ENCODE measurements around the gene CDK14. TPM values are rescaled to one million over a fixed set of nuclear protein-coding genes. Genes with fewer than 3 reads are reported as not detected.
A peak's percentile ranks its signal among the peaks of the same experiment; 100 is the strongest.

The CDK14 gene
- total RNA-seq, 1 donor from 2014 or later = 1.6 TPM

DNA sequence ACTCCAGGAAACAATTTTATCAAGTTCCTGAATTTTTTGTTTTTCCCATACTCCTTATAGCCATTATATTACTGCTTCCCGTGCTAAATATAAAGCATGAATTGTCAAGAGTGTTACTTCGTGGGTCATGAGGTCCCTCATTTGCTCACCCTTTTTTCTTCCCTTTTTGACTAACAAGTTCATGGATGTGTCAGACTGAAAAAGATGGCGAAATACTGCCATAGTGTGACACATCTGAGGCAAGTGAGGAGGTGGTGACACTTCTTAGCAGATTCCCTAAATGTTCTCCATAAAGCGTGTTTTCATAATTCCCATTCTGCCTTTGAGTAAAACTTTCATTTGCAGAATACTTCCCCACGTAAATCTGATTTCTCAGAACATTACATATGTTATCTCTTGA is 398.5 kb downstream of the CDK14 start:
- DNase-seq (ENCODE audit: low read depth in 2 of 2) = no peak

DNA sequence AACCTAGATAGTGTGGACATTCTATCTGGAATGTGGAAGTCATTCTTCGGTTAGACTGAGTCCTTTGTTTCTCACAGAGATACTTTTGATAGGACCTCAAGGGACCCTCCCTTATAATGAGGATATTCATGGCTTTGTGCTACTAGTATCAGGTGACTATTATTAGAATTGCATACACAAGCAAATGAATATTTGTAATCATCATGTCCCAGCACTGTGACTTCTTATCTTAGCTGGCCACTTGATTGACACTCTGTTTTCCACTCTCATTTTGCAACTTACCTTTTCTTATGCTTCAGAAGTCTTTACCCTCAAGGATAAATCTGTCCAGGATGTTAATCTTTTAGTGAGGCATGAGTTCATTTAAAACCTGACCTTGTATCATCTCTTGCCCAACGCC is 399.9 kb downstream of the CDK14 start:
- no peak for DNase-seq (ENCODE audit: low read depth in 2 of 2)

DNA sequence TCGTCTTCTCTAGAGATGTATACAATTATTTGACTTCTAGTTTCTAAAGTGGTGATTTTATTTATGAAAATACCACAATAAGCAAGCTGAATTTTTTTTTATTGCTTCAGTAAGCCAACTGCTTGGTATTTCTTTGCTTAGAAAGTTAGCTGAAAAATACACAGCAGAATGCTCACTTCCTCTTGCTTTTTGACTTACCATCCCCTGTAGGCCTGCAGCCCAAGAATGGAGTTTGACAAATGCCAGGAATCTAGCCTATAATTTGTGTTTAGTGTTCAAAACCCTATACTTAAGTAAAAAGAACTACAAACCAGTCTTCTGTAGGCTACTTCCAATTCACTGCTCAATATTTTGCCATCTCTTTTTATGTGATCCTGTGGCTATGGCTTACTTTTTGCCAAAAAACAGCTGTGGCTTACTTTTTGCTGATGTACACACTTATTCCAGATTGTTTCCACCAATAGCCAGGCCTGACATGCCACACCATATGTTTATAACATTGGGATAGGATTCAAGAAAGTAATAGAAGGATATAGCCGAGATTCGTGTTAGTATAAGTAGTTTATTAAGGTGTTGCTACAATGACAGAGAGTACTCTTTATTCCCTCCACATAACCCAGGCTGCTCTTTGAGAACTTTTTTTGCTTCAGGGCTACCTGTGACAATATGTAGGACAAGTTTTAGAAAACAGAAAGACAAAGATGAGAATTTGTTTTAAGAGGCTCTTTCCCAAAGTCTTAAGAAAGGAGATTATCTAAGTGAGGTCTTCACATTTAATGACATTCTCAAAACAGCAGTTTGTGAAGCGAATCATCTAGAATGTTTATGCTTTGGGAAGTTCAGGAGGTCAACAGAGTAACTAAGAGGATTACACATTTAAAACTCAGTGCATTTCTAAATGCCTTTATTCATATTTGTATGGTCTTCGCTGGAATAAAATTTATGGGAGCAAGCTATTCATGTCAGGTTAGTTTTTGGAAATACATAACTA is 404.2 kb downstream of the CDK14 start:
- peak in 1 of 2 donors; percentile 2 for DNase-seq (ENCODE audit: low read depth in 2 of 2)

DNA sequence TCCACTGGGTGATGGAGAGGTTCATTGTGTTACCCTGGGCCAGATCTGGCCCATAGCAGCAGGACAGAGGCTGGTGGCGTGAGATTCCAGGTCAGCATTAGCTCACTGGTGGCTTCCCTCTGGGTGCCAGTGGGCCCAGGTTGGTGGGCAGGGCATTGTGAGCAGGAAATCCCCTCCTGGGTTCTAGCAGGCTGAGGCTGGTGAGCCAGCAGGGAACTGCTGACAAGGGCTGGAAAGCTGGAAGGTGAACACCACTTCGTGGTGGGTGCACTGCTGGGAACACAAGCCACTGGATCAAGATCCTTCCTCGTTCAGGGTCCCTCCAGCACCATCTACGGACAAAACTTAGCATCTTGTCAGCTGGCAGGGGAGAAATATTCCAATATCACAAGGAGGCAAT is 408.9 kb downstream of the CDK14 start:
- DNase-seq (ENCODE audit: low read depth in 2 of 2) = no peak

GRCh38 chr7:91005841-91006240 is 409.7 kb downstream of the CDK14 start:
- DNase-seq (ENCODE audit: low read depth in 2 of 2) = no peak

DNA sequence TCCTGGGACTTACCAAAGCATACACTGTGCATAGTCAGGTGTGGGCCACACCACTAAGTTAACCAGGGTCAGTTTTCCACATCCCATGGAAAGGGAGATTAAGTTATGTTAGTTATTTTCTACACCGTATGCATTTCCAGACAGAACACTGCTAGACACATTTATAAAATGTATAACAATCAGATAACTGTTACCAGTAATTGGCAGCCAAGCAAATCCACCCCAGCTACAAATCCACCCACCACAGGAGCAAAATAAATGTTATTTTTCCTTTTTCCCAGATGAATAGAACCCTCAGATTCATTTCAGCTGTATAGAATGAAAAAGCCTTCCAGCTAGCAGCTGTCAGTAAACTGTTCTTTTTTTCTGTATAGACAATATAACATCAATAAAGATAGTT is 411.2 kb downstream of the CDK14 start:
- DNase-seq (ENCODE audit: low read depth in 2 of 2) = no peak

DNA sequence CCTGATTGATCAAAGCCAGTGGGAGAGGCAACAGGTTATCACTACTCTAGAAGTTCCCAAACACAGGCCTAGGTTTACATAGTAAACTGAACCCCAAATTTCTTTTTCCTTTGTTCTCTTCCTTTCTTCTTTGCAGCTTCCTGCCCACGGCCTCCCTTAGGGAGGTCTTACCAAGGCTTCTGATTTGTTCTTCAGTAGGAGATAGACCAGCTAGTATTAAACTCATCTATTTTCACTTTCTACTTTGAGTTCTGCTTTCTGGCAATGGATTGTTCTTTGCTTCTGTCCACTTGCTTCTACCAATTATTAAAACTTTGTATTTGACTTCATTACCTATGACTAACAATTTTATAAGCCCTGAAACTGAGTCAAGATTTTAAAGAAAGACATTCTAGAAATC is 417.0 kb downstream of the CDK14 start:
- no peak for DNase-seq (ENCODE audit: low read depth in 2 of 2)

DNA sequence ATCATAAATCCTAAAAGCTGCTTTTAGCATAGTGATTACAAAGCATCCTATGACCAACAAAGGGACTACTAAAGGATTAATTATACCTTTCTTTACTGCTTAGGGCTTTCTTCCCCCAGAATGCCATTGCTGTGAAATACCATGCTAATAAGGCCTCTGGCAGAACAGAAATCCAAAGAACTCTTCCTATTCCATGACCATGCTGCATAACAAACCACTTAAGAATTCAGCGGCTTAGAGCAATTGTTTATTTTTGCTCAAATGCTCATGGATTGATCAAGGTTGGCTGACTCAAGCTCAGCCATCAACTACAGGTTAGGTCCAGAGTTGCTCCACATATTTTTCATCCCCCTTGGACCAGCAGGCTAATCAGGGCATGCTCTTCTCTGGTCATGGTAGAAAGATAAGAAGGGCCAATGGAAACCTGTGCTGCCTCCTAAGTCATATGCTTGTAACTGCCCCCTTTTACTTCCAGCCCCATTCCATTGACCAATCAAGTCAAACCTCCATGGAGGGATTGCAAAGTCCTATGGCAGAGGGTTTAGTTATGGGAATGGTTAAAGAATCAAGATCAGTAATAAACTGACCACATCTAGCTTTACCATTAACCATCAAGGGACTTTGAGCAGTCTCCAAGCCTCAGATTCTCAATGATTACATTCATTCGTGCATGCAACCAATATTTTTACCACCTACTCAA is 423.7 kb downstream of the CDK14 start:
- DNase-seq (ENCODE audit: low read depth in 2 of 2) = no peak

DNA sequence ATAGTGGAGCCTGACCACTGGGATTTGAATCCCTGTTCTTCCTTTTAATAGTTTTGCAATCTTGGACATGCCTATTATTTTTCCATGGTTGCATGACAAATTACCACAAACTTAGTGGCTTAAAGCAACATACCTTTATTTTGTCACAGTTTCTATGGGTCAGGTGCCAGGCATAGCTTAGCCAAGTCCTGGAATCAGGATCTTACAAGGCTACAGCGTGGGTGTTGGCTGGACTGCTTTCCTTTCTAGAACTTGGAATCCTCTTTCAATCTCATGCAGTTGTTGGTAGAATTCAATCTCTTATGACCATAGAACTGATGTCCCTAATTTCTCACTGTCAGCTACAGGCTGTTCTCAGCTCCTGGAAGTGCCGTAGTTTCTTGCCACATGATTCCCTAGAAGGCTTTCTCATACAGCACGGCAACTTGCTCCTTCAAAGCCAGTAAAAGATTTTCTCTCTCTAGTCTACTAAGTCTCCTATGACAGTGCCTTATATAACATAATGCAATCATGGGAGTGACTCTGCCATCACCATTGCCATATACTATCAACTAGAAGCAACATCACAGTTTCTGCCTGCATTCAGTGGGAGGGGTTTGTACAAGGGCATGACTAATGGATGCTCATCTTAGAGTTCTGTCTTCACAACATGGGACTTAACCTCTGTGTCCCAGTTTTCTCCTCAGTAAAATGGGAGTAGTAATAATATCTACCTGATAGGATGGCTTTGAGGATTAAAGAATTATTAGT is 424.7 kb downstream of the CDK14 start:
- no peak for DNase-seq (ENCODE audit: low read depth in 2 of 2)

DNA sequence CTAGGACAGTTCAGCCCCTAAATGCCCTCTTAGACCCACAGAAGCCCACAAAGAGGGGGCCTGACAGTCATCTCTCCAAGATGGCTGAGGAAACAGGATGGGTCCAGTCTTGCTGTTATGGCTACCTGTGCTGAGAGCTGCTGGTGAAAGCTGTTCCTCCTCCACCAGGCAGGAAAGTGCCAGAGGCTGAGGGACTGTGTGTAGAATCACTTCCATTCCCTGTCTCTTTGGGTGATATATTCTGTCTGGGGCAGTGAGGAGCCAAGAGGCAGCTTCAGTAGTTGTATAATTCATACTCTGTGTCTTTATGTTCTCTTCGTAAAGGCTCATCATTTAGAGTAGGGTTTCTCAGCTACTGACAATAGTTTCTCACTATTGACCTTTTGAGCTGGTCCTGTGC is 425.8 kb downstream of the CDK14 start:
- DNase-seq (ENCODE audit: low read depth in 2 of 2) = no peak

- DNase-seq (ENCODE audit: low read depth in 2 of 2) = no peak
These were observed 429.8 kb downstream of the CDK14 start for GRCh38 chr7:91025906-91026390.

DNA sequence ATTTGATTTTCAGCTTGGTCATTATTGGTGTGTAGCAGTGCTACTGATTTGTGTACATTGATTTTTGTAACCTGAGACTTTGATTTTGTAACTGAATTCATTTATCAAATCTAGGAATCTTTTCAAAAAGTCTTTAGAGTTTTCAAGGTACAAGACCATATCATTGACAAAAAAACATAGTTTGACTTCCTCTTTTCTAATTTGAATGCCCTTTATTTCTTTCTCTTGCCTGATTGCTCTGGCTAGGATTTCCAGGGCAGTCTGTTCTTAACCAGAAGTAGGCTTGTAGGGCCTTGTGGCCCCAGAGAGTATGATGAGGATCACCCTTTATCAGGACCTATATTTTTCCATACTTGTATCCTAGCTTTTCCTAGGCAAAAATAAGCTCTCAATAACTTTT is 433.6 kb downstream of the CDK14 start:
- no peak for DNase-seq (ENCODE audit: low read depth in 2 of 2)

GRCh38 chr7:91030680-91031380 is 434.7 kb downstream of the CDK14 start:
- no peak for DNase-seq (ENCODE audit: low read depth in 2 of 2)

DNA sequence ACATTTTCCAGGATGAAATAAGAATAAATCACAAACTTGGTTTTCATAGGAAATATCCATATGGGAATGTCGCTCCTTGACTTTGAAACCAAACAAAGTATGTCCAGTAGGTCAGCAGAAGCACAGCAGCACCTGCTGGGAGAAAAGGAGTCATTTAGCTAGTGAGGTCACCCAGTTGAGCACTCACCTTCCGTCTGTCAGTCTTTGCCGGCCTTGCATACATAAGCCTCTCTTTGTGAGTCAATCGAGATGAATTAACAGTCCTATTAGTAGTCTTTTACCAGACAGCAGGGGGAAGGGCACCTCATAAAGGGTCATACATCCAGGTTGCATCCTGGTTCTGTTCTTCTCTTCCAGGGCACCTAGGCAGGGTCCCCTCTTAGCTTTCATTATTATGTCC is 435.6 kb downstream of the CDK14 start:
- no peak for DNase-seq (ENCODE audit: low read depth in 2 of 2)

DNA sequence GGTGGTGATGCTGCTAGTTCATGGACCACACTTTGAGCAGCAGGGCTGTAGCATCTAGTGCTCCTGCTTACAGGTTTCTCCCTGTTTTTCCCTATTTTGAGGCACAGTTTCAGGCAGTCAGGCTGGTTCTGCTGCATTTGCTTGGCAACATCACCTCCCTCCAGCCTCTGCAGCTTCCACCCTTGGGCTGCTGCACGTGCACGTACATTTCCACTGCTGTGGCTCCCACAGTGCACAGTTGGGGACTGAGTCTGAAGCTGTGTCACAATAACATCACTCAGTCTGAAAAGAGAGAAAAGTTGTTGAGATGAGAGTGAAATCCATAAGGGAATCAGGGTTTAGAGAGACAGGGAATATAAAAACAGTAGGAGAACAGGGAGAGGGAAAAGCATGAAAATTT is 437.5 kb downstream of the CDK14 start:
- DNase-seq (ENCODE audit: low read depth in 2 of 2) = no peak

GRCh38 chr7:91034459-91035368 is 438.6 kb downstream of the CDK14 start:
- peak; percentile 49 to 61 for DNase-seq (ENCODE audit: low read depth in 2 of 2)

- DNase-seq (ENCODE audit: low read depth in 2 of 2) = no peak
These were observed 442.9 kb downstream of the CDK14 start for GRCh38 chr7:91039033-91039432.

DNA sequence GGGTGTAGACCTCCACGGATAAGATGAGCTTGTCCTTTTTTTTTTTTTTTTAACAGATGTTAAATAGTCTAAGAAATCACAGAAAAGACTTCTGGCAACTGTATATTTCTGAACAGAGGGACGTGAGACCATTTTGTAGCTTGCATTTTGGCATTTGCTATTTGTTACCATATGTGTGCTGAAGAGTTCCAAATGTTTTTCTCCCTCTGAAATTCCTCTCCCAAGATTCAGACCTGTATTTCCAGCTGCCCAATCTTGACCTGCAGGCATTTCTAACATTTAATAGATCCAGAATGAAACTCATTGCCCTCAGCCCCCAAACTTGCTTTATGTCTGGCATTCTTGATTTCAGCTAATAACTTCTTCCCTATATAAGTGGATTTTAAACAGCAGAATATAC is 445.0 kb downstream of the CDK14 start:
- DNase-seq (ENCODE audit: low read depth in 2 of 2) = no peak

DNA sequence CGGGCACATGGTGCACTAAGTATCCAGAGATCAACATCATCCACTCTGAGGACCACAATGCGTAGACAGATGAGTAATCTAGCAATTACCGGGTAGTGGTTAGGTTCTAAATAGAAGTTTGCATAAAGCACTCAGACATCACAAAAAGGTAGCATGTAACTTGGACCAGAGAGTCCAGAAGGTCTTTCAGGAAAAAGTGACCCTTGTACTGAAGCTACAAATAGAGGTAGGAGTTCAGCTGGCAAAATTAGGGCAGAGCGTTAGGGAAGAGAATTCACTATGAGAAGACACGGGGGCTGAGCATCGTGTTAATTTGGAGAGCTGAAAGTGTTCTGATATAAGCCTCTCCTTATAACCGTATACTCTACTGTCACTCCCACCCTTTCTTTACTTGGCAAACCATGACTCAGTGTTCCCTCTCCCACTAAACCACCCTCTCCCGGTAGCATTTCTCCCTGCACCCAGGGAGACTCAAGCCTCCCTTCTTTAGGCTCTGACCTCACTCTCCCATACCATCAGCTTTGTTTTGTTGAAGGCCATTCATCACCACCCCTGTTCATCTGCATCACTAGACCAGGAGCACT is 445.9 kb downstream of the CDK14 start:
- no peak for DNase-seq (ENCODE audit: low read depth in 2 of 2)

- peak; percentile 55 to 73 for DNase-seq (ENCODE audit: low read depth in 2 of 2)
These were observed 447.1 kb downstream of the CDK14 start for GRCh38 chr7:91043186-91043585.

Data from lung microvascular endothelial cell (primary cell).